ENCODE measurements around the gene TAGLN.

DNA sequence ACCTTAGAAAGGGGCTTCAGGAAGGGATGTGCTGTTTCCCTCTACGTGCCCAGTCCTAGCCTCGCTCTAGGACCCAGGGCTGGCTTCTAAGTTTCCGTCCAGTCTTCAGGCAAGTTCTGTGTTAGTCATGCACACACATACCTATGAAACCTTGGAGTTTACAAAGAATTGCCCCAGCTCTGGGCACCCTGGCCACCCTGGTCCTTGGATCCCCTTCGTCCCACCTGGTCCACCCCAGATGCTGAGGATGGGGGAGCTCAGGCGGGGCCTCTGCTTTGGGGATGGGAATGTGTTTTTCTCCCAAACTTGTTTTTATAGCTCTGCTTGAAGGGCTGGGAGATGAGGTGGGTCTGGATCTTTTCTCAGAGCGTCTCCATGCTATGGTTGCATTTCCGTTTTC lies 2.2 kb upstream of the TAGLN start:
- TF ChIP-seq, protein P1, sequence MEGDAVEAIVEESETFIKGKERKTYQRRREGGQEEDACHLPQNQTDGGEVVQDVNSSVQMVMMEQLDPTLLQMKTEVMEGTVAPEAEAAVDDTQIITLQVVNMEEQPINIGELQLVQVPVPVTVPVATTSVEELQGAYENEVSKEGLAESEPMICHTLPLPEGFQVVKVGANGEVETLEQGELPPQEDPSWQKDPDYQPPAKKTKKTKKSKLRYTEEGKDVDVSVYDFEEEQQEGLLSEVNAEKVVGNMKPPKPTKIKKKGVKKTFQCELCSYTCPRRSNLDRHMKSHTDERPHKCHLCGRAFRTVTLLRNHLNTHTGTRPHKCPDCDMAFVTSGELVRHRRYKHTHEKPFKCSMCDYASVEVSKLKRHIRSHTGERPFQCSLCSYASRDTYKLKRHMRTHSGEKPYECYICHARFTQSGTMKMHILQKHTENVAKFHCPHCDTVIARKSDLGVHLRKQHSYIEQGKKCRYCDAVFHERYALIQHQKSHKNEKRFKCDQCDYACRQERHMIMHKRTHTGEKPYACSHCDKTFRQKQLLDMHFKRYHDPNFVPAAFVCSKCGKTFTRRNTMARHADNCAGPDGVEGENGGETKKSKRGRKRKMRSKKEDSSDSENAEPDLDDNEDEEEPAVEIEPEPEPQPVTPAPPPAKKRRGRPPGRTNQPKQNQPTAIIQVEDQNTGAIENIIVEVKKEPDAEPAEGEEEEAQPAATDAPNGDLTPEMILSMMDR (IDR thresholded peaks at IDR 0.05), result no peak
- TF ChIP-seq EP300 (IDR thresholded peaks at IDR 0.05) (no peak), POLR2A (IDR thresholded peaks at IDR 0.05) (no peak)

Data from tibial nerve (tissue), 4 donors.